HG03439 (cell line): ENCODE results near the gene REXO4.
"Not testable (repeated sequence)": the region's sequence is repeated elsewhere in the genome, so short reads cannot be mapped to it uniquely, and the experiment has no call there.

Experiments
- ATAC-seq: cut with Tn5 transposase; IDR thresholded peaks from one replicate; pipeline ENCODE4 v1.9.1; 2021; ENCODE audit warnings: mild to moderate bottlenecking, moderate library complexity; ENCODE audit not compliant: unreplicated experiment

REXO4 gene

GRCh38 chr9:133421615-133422542 lies 4.1 kb upstream of the REXO4 start, which contains the start of gene ADAMTS13:
TSS of gene ADAMTS13 (plus strand) at chr9:133422367. CDS start at chr9:133422444, 77 bp downstream.
- ATAC-seq = no peak

GRCh38 chr9:133420392-133420827 lies 2.6 kb upstream of the REXO4 start:
- ATAC-seq = no peak

DNA sequence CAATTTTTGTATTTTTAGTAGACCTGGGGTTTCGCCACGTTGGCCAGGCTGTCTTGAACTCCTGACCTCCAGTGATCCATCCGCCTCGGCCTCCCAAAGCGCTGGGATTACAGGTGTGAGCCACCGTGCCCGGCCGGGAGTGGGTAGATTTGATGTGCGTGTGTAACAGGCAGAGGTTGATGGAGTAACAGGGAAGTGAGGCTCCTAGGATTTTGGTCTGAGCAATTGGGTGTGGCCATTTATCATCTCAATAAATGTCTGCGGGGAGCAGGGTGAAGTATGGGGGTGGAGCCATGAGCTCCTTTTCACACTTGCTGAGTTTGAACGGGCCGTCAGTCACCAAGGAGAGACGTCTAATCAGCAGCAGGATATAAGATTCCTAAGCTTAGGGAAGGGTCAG lies 1.2 kb upstream of the REXO4 start:
- ATAC-seq = no peak

GRCh38 chr9:133415170-133415569 lies 2.6 kb downstream of the REXO4 start:
- ATAC-seq = no peak

DNA sequence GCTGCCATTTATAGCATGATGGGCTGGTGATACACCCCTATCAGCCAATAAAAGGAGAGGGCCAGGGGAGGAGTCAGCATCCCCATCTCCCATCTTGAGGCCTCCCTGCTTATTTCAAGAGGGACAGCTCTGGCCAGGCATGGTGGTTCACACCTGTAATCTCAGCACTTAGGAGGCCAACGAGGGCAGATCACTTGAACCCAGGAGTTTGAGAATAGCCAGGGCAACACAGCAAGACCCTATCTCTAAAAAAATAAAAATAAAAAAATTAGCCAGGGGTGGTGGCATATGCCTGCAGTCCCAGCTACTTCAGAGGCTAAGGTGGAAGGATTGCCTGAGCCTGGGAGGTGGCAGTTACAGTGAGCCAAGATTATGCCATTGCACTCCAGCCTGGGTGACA lies 9.8 kb downstream of the REXO4 start:
- no peak for ATAC-seq

- ATAC-seq = peak; percentile 75
Measured at GRCh38 chr9:133406480-133407307, 11.1 kb downstream of the REXO4 start.

- no peak for ATAC-seq
Measured at GRCh38 chr9:133405508-133406438, 12.0 kb downstream of the REXO4 start.

DNA sequence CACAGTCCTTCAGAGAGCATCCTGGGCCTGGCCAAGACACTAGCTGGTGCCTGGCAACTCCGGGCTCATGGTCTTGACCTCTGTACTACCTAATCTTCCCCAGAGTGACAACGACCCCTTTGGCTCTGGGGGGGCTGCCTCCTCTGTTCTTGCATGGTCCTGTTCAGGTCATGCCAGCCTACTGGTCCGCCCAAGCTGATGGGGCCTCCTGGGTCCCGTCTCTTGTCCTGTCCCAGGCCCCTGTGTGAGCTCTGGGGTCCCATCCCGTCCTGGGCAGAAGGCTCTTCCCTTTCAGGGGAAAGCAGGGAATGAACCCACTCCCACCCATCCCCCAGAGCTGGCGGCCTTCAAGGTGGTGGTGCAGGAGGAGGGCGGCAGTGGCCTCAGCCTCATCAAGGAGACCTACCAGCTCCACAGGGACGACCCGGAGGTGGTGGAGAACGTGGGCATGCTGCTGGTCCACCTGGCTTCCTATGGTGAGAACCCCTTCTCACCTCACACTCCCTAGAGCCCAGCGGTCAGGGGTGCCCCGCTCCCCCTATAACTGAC lies 13.3 kb downstream of the REXO4 start:
- ATAC-seq = no peak

DNA sequence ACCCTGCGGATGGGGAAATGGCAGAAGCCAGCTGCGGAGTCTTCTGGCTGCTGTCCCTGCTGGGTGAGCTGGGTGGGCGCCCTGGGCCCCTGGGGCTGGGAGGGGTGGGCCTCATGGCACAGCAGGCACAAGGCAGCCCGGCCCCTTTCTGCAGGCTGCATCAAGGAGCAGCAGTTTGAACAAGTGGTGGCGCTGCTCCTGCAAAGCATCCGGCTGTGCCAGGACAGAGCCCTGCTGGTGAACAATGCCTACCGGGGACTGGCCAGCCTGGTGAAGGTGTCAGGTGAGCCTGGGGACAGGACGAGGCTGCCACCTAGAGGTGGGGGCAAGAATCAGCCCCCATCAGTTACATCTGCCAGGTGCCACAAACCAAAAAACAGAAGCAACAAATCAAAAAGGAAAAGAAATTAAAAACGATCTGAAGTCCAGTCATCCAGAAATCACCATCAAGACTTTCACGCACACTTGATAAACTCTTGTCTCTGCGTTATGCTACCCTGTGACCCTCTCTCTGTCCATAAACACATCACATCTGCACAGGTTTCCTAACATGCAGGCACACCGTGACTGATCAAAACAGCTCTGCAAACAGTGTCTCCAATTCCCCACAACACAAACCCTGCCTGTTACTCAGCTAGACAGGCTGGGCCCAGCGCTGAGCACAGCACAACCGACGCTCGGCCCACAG lies 13.9 kb downstream of the REXO4 start:
- ATAC-seq = no peak

DNA sequence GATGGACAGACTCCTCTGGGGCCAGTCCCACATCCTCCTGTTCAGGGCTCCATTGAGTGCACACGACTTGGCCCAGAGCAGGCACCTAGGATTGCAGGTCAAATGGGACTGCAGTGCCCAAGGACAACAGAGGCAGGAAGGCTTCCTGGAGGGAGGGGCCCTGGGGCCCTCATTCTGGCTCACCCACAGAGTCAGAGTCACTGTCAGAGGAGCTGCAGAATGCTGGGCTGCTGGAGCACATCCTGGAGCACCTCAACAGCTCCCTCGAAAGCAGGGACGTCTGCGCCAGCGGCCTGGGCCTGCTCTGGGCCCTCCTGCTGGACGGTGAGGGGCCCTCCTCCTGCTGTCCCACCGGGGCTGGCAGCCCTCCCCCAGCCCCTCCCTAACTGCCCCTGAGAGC lies 15.1 kb downstream of the REXO4 start:
- no peak for ATAC-seq

GRCh38 chr9:133401588-133401987 lies 16.2 kb downstream of the REXO4 start:
- no peak for ATAC-seq

GRCh38 chr9:133400292-133400691 lies 17.5 kb downstream of the REXO4 start:
- ATAC-seq = no peak

GRCh38 chr9:133397895-133398294 lies 19.9 kb downstream of the REXO4 start:
- ATAC-seq = no peak

- ATAC-seq = no peak
Measured at GRCh38 chr9:133397370-133397769, 20.4 kb downstream of the REXO4 start.

- ATAC-seq = no peak
Measured at GRCh38 chr9:133396952-133397351, 20.9 kb downstream of the REXO4 start.

- ATAC-seq = no peak
Measured at GRCh38 chr9:133394687-133395271, 23.0 kb downstream of the REXO4 start.

DNA sequence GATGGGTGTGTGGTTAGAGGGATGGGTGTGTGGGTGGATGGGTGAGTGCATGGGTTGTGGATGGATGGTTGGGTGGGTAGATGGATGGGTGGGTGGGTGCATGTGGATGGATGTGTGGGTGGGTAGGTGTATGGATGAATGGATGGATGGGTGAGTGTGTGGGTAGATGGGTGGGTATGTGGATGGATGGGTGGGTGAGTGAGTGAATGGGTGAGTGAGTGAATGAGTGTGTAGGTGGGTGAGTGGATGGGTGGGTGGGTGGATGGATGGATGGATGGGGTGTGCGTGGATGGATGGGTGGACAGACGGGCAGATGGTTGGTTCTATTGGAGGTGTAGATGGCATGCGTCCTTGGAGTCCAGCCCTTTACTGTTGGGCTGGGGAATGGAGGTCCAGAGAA lies 24.4 kb downstream of the REXO4 start:
- ATAC-seq = no peak

GRCh38 chr9:133392308-133392707 lies 25.5 kb downstream of the REXO4 start:
- ATAC-seq = not testable (repeated sequence)

DNA sequence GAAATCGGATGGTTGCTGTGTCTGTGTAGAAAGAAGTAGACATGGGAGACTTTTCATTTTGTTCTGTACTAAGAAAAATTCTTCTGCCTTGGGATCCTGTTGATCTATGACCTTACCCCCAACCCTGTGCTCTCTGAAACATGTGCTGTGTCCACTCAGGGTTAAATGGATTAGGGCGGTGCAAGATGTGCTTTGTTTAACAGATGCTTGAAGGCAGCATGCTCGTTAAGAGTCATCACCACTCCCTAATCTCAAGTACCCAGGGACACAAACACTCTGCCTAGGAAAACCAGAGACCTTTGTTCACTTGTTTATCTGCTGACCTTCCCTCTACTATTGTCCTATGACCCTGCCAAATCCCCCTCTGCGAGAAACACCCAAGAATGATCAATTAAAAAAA lies 26.4 kb downstream of the REXO4 start:
- not testable (repeated sequence) for ATAC-seq
